Fibroblast of the aortic adventitia (primary cell): ENCODE results near the gene NVL. TPM values are rescaled to one million over a fixed set of nuclear protein-coding genes. Genes with fewer than 3 reads are reported as not detected.
A peak's percentile ranks its signal among the peaks of the same experiment; 100 is the strongest.

ENCODE experiments used
- DNase-seq: peaks from one replicate; pipeline ENCODE4 v3.0.0-alpha.2; 2010; ENCODE audit warnings: low read depth
- H3K4me3 ChIP-seq: 2 replicates; pipeline ENCODE4 v1.5.1; 2011; ENCODE audit warnings: low read depth, mild to moderate bottlenecking, control low read depth, low read length, moderate library complexity
- total RNA-seq: library from RNA; depleted of rRNA; stranded (reverse); fragments of >200 nt; gene quantifications from 2 replicates; pipeline ENCODE4 v1.2.3, GENCODE V29; 2012; ENCODE audit warnings: low replicate concordance
- TF ChIP-seq, protein P1 (sequence below): IDR thresholded peaks from 2 replicates; pipeline ENCODE4 v1.5.1; 2011; ENCODE audit warnings: mild to moderate bottlenecking, low read length, control low read depth, inconsistent platforms; ENCODE audit not compliant: insufficient read depth

Gene NVL
- total RNA-seq, 1 donor: 27.7 TPM

DNA sequence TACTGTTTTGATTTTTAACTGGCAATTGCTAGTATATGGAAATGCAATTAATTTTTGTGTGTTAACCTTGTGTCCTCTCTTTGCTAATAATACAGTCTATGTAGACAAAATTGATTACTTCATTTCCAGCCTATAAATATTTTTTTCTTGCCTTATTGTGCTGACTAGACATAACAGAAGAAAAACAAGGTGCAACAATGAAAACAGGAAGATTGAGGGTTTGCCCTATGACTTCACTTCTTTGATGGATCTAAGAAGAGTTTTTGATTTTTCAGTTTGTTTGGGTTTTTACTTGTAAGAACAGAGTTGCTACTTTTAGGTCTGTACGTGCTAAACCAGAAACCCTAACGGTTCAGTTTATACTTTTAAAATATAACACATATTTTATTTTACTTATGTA, 18.2 kb upstream of the NVL start:
- TF ChIP-seq, protein P1, sequence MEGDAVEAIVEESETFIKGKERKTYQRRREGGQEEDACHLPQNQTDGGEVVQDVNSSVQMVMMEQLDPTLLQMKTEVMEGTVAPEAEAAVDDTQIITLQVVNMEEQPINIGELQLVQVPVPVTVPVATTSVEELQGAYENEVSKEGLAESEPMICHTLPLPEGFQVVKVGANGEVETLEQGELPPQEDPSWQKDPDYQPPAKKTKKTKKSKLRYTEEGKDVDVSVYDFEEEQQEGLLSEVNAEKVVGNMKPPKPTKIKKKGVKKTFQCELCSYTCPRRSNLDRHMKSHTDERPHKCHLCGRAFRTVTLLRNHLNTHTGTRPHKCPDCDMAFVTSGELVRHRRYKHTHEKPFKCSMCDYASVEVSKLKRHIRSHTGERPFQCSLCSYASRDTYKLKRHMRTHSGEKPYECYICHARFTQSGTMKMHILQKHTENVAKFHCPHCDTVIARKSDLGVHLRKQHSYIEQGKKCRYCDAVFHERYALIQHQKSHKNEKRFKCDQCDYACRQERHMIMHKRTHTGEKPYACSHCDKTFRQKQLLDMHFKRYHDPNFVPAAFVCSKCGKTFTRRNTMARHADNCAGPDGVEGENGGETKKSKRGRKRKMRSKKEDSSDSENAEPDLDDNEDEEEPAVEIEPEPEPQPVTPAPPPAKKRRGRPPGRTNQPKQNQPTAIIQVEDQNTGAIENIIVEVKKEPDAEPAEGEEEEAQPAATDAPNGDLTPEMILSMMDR: no peak
- H3K4me3 ChIP-seq: no peak overlapping the region

DNA sequence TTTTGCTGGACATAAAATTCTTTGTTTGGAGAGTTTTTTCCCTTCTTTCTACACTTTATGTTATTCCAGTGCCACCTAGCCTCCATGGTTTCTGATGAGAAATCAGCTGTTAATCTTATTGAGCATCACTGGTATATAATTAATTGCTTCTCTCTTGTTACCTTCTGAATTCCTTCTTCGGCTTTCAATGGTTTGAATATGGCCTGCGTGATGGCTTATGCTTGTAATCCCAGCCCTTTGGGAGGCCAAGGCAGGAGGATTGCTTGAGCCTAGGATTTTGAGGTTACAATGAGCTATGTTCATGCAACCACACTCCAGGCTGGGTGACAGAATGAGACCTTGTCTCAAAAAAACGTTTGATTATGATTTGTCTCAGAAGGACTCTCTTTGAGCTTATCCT, 13.7 kb upstream of the NVL start:
- DNase-seq: no peak

More for the DNA sequence above, 18.2 kb upstream of the NVL start:
- no peak for DNase-seq

DNA sequence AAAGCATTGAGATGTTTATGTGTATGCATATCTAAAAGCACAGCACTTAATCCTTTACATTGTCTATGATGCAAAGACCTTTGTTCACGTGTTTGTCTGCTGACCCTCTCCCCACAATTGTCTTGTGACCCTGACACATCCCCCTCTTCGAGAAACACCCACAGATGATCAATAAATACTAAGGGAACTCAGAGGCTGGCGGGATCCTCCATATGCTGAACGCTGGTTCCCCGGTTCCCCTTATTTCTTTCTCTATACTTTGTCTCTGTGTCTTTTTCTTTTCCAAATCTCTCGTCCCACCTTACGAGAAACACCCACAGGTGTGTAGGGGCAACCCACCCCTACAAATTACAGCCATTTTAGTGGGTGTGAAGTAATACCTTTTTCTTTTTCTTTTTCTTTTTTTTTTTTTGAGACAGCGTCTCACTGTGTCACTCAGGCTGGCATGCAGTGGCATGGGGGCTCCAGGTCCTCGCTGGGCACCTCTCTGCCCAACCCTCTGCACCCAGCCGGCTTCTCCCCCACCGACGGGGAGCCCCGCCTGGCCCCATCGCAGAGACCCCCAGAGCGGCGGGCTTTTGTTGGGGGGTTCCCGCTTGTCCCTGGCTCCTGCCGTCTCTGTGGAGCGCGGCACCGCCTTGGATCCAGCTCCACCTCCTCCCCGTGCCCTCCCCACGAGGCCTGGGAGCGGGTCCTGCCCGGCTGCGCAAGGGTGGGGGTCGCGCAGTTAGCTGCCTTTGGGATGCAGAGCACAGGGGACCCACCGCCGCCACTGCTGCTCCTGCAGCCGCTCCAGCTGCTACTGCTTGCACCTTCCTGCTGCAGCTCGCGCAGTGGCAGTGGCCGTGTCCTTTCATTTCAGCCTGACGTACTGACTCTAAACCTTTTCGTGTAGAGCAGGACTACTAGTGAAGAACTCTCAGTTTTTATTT, 10.7 kb upstream of the NVL start:
- peak overlapping the region; percentile 64 for H3K4me3 ChIP-seq
- peak; percentile 4 for DNase-seq

More for the DNA sequence above, 13.7 kb upstream of the NVL start:
- no peak overlapping the region for H3K4me3 ChIP-seq
- TF ChIP-seq, protein P1: no peak

DNA sequence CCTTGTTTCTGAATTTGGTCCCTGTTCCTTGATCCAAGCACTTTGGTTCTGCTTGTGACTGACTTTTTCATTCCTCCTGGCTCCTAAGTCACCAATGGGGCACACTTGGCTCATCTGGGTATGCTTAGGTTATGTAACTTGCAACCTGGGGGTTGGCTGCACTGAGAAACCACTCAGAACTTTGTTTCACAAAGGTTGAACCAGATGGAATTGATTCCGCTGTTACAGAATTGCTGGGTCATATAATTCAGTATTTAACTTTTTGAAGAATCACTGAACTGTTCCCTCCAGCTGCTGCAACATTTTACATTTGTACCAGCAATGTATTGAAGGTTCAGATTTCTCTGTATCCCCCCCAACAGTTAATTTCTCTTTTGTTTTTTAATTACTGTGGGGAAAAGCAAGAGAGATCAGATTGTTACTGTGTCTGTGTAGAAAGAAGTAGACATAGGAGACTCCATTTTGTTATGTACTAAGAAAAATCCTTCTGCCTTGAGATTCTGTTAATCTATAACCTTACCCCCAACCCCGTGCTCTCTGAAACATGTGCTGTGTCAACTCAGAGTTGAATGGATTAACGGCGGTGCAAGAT, 9.6 kb upstream of the NVL start:
- DNase-seq: no peak
- no peak overlapping the region for H3K4me3 ChIP-seq
- TF ChIP-seq, protein P1: no peak

DNA sequence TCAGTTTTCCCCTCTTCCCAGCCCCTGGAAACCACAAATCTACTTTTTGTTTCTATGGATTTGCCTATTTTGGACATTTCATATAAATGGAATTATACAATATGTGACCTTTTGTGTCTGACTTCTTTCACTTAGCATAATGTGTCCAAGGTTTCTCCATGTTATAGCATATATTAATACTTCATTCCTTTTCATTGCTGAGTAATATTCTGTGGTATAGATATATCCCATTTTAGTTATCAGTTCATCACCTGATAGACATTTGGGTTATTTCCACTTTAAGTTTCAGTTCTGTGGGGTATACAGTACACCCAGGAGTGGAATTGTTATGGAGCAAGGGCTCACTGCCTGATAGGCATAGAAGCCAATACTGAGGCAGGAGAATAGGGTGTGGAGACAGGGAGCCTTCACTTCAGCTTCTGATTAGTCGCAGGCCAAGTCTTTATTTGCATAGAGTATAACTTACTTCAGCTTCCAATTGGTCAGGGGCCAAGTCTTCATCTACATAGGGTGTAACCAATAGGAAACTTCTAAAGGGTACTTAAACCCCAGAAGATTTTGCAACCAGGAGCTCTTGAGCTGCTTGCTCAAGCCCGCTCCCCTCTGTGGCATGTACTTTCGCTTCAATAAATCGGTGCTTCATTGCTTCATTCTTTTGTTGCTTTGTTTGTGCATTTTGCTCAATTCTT, 8.3 kb upstream of the NVL start:
- TF ChIP-seq, protein P1: no peak
- DNase-seq: peak; percentile 6

DNA sequence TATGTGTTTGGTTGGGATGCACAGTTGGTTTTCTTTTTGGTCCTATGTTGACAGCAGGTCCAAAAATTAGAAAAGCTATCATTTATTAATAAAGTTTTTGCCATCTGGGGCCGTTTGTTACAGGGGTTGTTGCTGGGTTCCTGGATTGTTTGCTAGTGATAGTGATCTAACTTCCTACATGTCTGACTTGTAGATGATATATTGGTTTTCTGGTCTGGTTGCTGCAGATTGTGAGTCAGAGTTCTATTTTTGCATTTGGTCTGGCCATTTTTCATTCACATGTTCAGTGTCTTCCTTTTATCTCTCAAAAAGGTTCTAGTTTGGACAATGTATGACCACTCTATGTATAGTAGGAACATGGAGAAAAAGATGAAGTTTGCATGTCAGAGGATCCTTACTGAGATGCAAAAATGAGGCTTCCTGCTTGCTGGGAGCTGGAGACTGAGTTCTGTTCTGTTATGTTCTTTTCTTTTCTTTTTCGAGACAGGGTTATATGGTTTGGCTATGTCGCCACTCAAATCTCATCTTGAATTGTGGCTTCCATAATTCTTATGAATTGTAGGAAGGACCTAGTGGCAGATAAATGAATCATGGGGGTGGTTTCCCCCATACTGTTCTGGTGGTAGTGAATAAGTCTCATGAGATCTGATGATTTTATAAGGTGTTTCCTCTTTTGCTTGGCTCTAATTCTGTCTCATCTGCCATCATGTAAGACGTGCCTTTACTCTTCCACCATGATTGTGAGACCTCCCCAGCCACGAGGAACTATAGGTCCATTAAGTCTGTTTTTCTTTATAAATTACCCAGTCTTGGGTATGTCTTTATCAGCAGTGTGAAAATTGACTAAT, 4.2 kb upstream of the NVL start:
- DNase-seq: peak; percentile 37
- no peak overlapping the region for H3K4me3 ChIP-seq
- TF ChIP-seq, protein P1: no peak

More for the DNA sequence above, 8.3 kb upstream of the NVL start:
- no peak overlapping the region for H3K4me3 ChIP-seq
